Upper lobe of right lung (tissue), 1 donor: ENCODE results near the gene STX19. TPM values are rescaled to one million over a fixed set of nuclear protein-coding genes. Genes with fewer than 3 reads are reported as not detected.

Experiments used
- ATAC-seq: fragments of 200-7000 bp; cut with Tn5 transposase; one replicate; pipeline ENCODE4 v1.9.1; 2020; ENCODE audit warnings: mild to moderate bottlenecking, moderate library complexity
- DNase-seq: peaks from one replicate; pipeline ENCODE4 v3.0.0-alpha.2; 2020
- H3K27ac ChIP-seq: fragments of 200-600 bp; one replicate; pipeline ENCODE4 v1.8.0; 2022
- H3K27me3 ChIP-seq: fragments of 200-600 bp; one replicate; pipeline ENCODE4 v1.8.0; 2022; ENCODE audit warnings: mild to moderate bottlenecking
- H3K36me3 ChIP-seq: fragments of 200-600 bp; one replicate; pipeline ENCODE4 v1.8.0; 2022
- H3K4me1 ChIP-seq: fragments of 200-600 bp; one replicate; pipeline ENCODE4 v1.8.0; 2022
- H3K4me3 ChIP-seq: fragments of 200-600 bp; one replicate; pipeline ENCODE4 v1.8.0; 2022; ENCODE audit warnings: mild to moderate bottlenecking
- H3K9me3 ChIP-seq: fragments of 200-600 bp; one replicate; pipeline ENCODE4 v1.8.0; 2022
- CTCF ChIP-seq: fragments of 200-600 bp; IDR thresholded peaks from one replicate; pipeline ENCODE4 v1.8.0; 2022; ENCODE audit warnings: antibody characterized with exemption
- intact Hi-C: fragments of 100-400 bp; cut with DNase I; formaldehyde crosslinking; loops from one replicate; pipeline ENCODE4 v1.11.0; 2022
- total RNA-seq: library from RNA; stranded (reverse); fragmentation: NEBNext Ultra II Directional; extraction: Animal tissue kit (Norgen Biotek cat#: 25700); gene quantifications from one replicate; pipeline ENCODE4 v1.2.1, GENCODE V29; 2021
- donor health status: DM: no; HTN: yes; CAD: no; lungs with severe emphysema.

Gene STX19
- total RNA-seq, 1 donor from 2014 or later, result 2.8 TPM

- H3K27ac ChIP-seq, result no peak overlapping the region
- H3K4me1 ChIP-seq, result peaks cover 11% of the 10 kb centered on the region
- H3K4me3 ChIP-seq, result no peak overlapping the region
- H3K36me3 ChIP-seq, result no peaks in the 10 kb centered on the region
- TF ChIP-seq CTCF, result no peak
- DNase-seq (no peak), ATAC-seq (no peak)
- H3K9me3 ChIP-seq, result no peaks in the 10 kb centered on the region
- intact Hi-C loops, result no loop called here
- H3K27me3 ChIP-seq, result no peaks in the 10 kb centered on the region
These were observed 36.8 kb downstream of the STX19 start for GRCh38 chr3:93991631-93992030.

DNA sequence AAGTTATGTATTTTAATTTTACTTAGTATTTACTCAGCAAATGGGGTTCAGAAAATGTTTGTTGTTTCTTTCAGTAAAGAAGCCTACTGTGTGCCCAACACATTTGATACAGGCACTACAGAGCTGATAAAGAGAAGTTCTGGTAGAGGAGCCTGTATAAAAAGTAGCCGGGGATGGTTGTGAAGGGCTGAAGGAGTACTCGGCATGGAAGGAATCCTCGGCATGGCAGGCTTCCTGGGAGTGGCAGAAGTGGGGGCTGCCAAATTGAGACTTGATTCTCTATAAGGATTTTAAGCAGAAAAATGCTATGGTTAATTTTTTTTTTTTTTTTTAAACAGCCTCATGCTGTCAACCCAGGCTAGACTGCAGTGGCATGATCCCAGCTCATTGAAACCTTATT is 39.2 kb downstream of the STX19 start:
- H3K27me3 ChIP-seq, result no peaks in the 10 kb centered on the region
- no peak for TF ChIP-seq CTCF
- peaks cover 11% of the 10 kb centered on the region for H3K4me1 ChIP-seq
- H3K27ac ChIP-seq, result no peak overlapping the region
- ATAC-seq (peak; percentile 66), DNase-seq (no peak)
- H3K9me3 ChIP-seq, result no peaks in the 10 kb centered on the region
- intact Hi-C loops, result no loop called here
- no peak overlapping the region for H3K4me3 ChIP-seq
- no peaks in the 10 kb centered on the region for H3K36me3 ChIP-seq

DNA sequence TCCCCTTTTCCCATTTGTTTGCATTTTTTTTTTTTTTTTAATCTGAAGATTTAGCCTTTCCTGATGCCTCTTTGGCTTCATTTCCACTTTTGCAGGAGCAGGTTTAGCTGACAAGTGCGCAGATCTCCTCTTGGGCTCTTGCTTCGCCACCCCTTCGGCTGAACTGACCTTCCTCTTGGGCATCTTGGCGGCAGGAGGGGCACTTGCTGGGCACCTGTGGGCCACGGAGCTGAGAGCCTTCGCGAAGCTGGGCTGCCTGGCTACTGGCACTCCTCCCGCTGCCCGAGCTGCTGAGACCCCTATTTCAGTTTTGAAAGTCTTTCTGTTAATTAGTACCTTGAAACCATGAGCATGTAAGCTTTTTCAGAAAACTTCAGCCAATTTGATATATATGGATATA is 39.6 kb downstream of the STX19 start:
- Histone ChIP-seq H3K4me3 (peak overlapping the region; percentile 8), H3K27me3 (no peaks in the 10 kb centered on the region), H3K27ac (peak overlapping the region; percentile 5), H3K4me1 (peaks cover 11% of the 10 kb centered on the region), H3K36me3 (no peaks in the 10 kb centered on the region), H3K9me3 (no peaks in the 10 kb centered on the region)
- ATAC-seq (peak; percentile 43), DNase-seq (no peak)
- intact Hi-C loops, result no loop called here
- no peak for TF ChIP-seq CTCF

- TF ChIP-seq CTCF, result no peak
- no peak overlapping the region for H3K27ac ChIP-seq
- no peak for DNase-seq
- H3K27me3 ChIP-seq, result no peaks in the 10 kb centered on the region
- no peak for ATAC-seq
- no peaks in the 10 kb centered on the region for H3K36me3 ChIP-seq
- H3K4me1 ChIP-seq, result peaks cover 11% of the 10 kb centered on the region
- no peaks in the 10 kb centered on the region for H3K9me3 ChIP-seq
- intact Hi-C loops, result no loop called here
- no peak overlapping the region for H3K4me3 ChIP-seq
These were observed 40.1 kb downstream of the STX19 start for GRCh38 chr3:93988283-93988682.

GRCh38 chr3:93984618-93985017 is 43.8 kb downstream of the STX19 start:
- Histone ChIP-seq H3K4me1 (peaks cover 16% of the 10 kb centered on the region), H3K27me3 (no peaks in the 10 kb centered on the region), H3K9me3 (no peaks in the 10 kb centered on the region), H3K4me3 (no peak overlapping the region), H3K27ac (no peak overlapping the region), H3K36me3 (no peaks in the 10 kb centered on the region)
- intact Hi-C loops, result no loop called here
- TF ChIP-seq CTCF, result no peak
- ATAC-seq, result no peak
- no peak for DNase-seq

- Histone ChIP-seq H3K27ac (no peak overlapping the region), H3K4me1 (peaks cover 15% of the 10 kb centered on the region), H3K27me3 (no peaks in the 10 kb centered on the region), H3K4me3 (no peak overlapping the region), H3K9me3 (no peaks in the 10 kb centered on the region), H3K36me3 (no peaks in the 10 kb centered on the region)
- DNase-seq, result no peak
- ATAC-seq, result no peak
- TF ChIP-seq CTCF, result no peak
- intact Hi-C loops, result no loop called here
These were observed 45.0 kb downstream of the STX19 start for GRCh38 chr3:93983408-93983807.
